ENCODE results near the gene VILL.
"Not testable (repeated sequence)": the region's sequence is repeated elsewhere in the genome, so short reads cannot be mapped to it uniquely, and the experiment has no call there.

The VILL gene

DNA sequence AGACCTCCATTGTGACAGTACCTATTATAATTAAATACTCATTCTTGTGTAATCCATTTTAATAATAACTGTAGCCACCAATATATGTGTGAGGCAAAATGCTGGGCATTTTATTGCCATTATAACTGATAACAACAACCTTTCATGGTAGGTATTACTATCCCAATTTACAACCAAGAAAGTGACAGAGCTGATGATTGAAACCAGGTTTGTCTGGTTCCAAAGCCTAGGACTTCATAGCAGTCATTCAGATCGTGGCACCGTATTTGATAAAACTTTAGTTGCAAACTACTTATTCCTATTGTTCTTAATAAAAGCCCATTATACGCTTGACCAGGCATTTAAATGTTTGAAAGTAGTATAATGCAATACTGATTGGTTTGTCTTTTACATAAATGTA is 26.4 kb upstream of the VILL start:
- no peak for DNase-seq

GRCh38 chr3:37964716-37965115 is 25.9 kb upstream of the VILL start:
- no peak for DNase-seq

DNA sequence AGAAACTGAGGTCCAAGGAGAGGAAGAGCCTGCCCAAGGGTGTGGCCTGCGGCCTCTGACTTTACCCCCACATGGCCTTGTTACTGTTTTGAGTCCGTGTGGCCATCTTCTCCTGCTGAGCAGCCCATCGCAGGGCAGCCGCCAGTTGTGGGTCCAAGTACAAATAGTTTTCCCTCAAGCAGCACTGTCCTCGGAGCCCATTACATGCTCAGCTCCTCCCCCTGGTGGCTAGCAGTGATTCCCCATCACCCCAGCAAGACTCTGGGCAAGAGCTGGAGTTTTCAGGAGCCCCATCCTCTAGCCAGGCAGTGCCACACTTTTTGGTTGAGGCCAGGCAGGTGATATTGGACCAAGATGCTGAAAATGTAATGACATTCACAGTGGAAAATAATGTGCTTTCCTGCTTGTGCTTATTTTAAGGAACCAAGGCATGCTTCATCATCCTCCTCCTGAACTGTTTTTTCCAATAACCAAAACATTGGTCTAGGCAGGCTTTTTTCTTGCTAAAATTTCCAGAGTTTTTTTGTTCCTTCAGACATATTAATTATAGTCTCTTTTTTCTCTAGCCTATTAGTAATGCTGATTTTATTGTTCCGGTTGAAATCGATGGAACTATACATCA is 23.2 kb upstream of the VILL start:
- peak; percentile 46 for DNase-seq

GRCh38 chr3:37968199-37968598 is 22.4 kb upstream of the VILL start:
- no peak for DNase-seq

DNA sequence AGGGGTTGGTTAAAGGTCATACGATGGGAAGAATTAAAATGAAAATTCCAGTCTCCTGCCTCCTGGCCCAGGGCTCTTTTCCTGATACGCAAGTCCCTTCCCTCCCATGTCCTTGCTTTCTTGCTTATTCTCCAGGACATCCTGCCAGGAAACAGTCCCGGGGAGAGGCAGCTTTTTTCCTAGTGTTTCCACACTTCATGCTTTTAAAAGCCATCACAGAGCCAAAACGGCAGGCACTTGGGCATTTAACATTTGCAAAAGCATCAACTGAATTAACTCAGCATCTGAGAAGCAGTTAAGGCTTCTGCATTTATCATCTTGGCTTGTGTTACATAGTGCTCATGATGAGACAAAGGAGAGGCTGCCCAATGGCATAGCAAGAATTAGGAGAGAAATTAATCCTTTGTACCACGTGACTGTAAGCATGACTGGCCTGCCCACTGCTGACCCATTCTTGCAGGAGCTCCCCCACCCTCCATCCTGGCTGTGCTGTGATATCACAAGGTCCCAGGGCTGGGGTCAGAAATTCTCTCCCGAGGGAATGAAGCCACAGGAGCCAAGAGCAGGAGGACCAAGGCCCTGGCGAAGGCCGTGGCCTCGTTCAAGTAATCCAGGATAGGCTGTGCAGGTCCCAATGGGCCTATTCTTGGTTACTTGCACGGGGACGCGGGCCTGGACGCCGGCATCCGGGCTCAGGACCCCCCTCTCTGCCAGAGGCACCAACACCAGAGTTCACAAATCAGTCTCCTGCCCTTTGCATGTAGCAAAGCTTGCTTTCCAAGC is 21.6 kb upstream of the VILL start:
- no peak for DNase-seq

DNA sequence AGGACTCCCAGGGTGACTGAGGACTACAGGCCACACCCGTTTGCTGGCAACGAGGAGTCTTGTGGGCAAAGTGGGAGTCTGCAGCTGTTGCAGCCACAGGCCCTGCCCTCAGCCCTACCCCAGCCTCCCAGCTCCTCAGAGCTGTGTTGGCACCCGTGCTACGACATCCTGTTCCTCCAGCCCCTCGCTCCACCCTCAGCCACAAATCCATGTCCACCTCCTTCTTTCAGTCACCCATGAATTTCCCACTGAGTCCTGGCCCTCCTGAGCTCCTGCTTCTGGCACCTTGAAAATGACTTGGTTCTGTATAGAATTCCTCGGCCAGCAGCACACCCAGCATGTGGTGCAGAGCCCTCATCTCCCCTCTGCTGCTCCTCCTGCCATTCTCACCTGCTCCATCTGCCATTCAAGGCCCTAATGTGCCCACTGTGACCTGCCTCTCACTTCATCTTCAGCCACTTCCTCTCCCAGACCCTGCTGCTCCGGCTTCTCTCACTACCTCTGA is 20.9 kb upstream of the VILL start:
- no peak for DNase-seq

DNA sequence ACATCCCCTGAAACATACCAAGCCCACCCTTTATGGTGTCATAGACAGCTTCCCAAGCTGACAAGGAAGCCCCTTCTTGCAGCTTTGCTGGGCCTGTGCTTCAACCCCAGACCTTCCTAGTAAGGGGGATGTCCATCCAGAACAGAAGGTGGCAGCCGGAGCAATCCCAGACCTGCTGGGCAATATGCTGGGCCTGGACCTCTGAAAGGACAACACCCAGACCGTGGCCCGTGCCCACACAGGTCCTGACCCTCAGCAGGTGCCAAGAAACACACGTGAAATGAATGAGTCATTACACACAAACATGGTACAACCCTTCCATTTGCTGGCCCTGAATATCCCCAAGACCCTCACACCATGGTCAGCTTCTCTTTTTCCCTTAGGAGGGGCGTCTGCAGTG is 19.8 kb upstream of the VILL start:
- DNase-seq = no peak

- DNase-seq = no peak
These were observed 19.1 kb upstream of the VILL start for GRCh38 chr3:37971467-37971866.

GRCh38 chr3:37972056-37972455 is 18.5 kb upstream of the VILL start:
- not testable (repeated sequence) for DNase-seq

GRCh38 chr3:37973246-37974054 is 17.1 kb upstream of the VILL start:
- DNase-seq = no peak

GRCh38 chr3:37974121-37975083 is 16.2 kb upstream of the VILL start:
- DNase-seq = peak; percentile 30

DNA sequence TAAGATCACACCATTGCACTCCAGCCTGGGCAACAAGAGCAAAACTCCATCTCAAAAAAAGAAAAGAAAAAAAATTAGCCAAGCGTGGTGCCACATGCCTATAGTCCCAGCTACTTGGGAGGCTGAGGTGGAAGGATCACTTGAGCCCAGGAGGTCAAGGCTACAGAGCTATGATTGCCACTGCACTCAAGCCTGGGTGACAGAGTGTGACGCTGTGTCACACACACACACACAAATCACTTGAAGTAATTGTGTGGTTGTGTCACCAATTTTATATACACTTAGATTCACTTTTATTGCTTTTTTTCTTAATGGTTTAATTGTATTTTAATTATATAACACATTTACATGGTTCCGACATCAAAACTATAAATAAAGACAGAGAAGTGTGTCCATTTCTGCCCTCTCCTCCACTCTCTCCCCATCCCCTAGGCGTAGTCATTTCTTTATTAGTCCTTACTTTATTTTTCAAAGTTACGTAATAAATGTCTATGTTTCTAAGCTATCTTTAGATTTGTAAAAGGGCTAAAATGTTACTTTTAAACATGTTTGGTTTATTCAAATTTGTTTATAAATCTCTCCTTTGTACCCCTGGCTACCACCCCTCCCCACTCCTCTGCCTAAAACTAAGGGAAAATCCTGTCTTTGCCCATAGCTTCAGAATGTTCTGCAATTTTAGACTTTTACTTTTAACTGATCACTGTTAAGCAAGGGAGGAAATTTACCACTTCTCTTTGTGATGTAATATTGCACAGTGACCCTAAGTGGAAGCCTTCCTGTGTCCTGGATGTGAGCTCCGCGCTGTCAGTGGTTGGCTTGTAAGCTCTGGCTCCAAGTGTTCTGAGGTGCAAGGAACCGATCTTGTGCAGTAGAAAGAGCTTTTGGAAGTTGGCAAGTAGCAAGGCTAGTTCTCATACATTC is 10.8 kb upstream of the VILL start:
- no peak for DNase-seq

GRCh38 chr3:37980462-37981347 is 9.9 kb upstream of the VILL start:
- no peak for DNase-seq

GRCh38 chr3:37981348-37981664 is 9.3 kb upstream of the VILL start:
- DNase-seq = no peak

- DNase-seq = no peak
These were observed 8.3 kb upstream of the VILL start for GRCh38 chr3:37982331-37982730.

DNA sequence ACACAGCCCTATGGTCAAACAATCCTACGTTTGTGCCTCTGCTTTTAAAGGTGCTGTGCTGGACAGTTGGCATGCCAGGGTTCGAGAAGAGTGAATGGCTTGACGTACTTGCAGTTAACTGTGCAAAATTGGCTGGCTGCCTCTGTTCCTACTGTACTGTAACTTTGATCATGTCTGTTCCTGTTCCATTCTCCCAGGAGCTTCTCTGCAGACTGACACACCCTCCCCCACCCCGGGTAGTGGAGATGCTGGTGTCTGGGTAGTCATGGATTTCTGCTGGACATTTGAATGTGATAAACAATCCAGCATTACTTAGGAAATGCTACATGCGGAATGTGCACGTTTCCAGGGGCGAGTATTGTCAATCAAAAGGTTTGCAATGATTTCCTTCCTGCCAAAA is 6.5 kb upstream of the VILL start:
- DNase-seq = no peak

DNA sequence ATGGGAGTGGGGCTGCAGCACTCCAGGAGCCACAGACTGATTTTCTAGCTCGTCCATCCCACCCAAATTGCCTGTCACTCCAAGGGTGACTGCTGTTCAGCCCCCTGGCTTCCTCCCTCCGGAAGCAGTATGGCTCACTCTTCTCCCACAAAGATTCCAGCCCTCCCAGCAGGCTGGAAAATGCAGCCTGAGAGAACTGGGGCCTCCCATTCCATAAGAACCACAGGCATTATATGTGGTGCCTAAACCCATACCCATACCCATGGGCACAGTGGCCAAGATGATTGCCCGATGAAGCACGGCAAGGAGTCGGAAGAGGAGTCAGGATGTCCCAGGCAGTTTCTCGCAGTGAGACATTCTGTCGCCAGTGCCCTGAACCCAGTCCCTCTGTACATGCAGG is 6.0 kb upstream of the VILL start:
- DNase-seq = no peak

GRCh38 chr3:37985637-37986320 is 4.8 kb upstream of the VILL start:
- DNase-seq = no peak

DNA sequence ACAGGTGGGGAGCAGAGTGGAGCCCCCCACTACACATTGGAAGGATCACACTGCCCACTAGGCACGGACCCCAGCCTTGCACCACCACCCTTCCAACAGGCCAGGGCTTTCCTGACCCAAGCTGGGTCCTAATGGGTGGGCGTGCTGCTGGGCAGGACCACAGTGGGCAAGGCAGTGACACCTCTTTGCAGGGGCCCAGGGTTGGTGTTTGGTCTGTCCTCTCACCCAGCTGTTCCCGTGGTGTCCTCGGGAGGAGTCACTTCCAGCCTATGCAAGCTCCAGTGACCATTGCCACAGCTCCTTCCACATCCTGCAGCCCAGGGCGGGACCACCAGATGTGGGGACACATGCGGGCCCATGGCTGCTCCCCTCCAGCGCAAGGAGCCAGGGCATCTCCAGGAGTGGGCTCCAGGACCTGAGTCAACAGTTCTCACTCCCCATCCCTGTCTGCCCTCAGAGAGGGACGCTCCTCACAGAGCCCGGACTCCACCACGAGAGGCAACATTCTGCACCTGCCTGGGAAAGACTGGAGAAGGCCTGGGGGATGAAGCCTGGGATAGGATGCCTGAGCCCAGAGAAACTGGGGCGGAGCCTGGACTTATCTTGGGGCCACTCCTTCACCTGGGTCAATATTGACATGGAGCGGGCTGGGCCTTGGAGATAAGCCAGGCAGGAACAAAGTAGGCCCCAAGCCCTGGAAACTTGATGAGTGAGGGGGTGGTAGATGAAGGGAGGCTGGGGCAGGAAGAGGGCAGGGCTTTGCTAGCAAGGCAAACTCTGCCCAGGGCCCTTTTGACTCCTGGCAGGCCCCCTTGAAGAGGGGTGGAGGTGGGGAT is 3.9 kb upstream of the VILL start:
- DNase-seq = no peak

Measured in GDM1 (cell line).